Endothelial cell of umbilical vein (primary cell): ENCODE data around the gene NLE1. TPM values are rescaled to one million over a fixed set of nuclear protein-coding genes. Genes with fewer than 3 reads are reported as not detected.
"Not testable (repeated sequence)": the region's sequence is repeated elsewhere in the genome, so short reads cannot be mapped to it uniquely, and the experiment has no call there.

ENCODE experiments used
- BruUV-seq: library from RNA; stranded (reverse); fragments of 400-500 nt; replicated peaks from 2 replicates; lab custom pipeline; 2021; lab: Mats Ljungman, UMichigan
- CTCF ChIA-PET: fragments of 300-600, 350-600 bp; sonication (Branson Sonifier 250); formaldehyde crosslinking; loops from one replicate; lab custom pipeline; 2021; ENCODE audit warnings: antibody characterized with exemption, inconsistent platforms; lab: Charles Lee
- POLR2A ChIA-PET: fragments of 300-600, 350-600 bp; sonication (Branson Sonifier 250); formaldehyde crosslinking; loops from one replicate; lab custom pipeline; 2021; ENCODE audit warnings: antibody characterized with exemption, inconsistent platforms; lab: Charles Lee
- DNase-seq: peaks from one replicate; pipeline ENCODE4 v3.0.0-alpha.2; 2011; ENCODE audit warnings: low read depth, low spot score
- FAIRE-seq: peaks from 2 replicates; lab custom pipeline; 2011; peaks lifted over from hg19 to GRCh38; lab: Jason Lieb, UNC
- H2AFZ ChIP-seq: 2 replicates; pipeline ENCODE4 v1.6.0; 2012; ENCODE audit warnings: low read depth, low read length, control low read depth, inconsistent platforms
- H3K27ac ChIP-seq: 2 replicates; pipeline ENCODE4 v1.5.1; 2011; ENCODE audit warnings: low read depth, mild to moderate bottlenecking, control low read depth, low read length, moderate library complexity; ENCODE audit not compliant: insufficient read depth
- H3K27me3 ChIP-seq, 2 experiments: 2 replicates each; pipeline versions ENCODE4 v1.6.0 to v1.6.1; 2011; ENCODE audit warnings: low read length in 2 of 2, mixed read lengths in 1 of 2; ENCODE audit not compliant: control insufficient read depth in 2 of 2, insufficient read depth in 2 of 2
- H3K36me3 ChIP-seq, 2 experiments: 2 replicates in 1 of 2; 3 replicates in 1 of 2; pipeline ENCODE4 v1.5.1; 2011; ENCODE audit warnings: low read length in 2 of 2, mild to moderate bottlenecking in 1 of 2, moderate library complexity in 1 of 2; ENCODE audit not compliant: control insufficient read depth in 2 of 2, insufficient read depth in 2 of 2; ENCODE audit errors: extremely low read depth in 1 of 2
- H3K4me1 ChIP-seq: 3 replicates; pipeline ENCODE4 v1.5.1; 2011; ENCODE audit warnings: mild to moderate bottlenecking, low read length; ENCODE audit not compliant: control insufficient read depth, insufficient read depth; ENCODE audit errors: extremely low read depth
- H3K4me2 ChIP-seq: 2 replicates; pipeline ENCODE4 v1.6.1; 2011; ENCODE audit warnings: low read length, control low read depth, mixed read lengths; ENCODE audit not compliant: insufficient read depth
- H3K4me3 ChIP-seq, 3 experiments: fragments of 200-600 bp in 1 of 3; sonication (generic), shearing (Covaris generic) in 1 of 3; replicated peaks in 1 of 3; 2 replicates each; pipeline ENCODE4 v1.5.1; 2011 to 2016; ENCODE audit warnings: control low read depth in 3 of 3, low read length in 3 of 3, mild to moderate bottlenecking in 2 of 3, inconsistent platforms in 1 of 3, low read depth in 1 of 3, moderate library complexity in 1 of 3; ENCODE audit not compliant: insufficient read depth in 1 of 3
- H3K79me2 ChIP-seq: 2 replicates; pipeline ENCODE4 v1.6.0; 2012; ENCODE audit warnings: low read length, inconsistent platforms; ENCODE audit not compliant: control insufficient read depth, insufficient read depth
- H3K9ac ChIP-seq: replicated peaks from 2 replicates; pipeline ENCODE3; 2011; ENCODE audit warnings: low read length, control low read depth; ENCODE audit not compliant: insufficient read depth; ENCODE audit errors: extremely low read depth
- H3K9me1 ChIP-seq: replicated peaks from 3 replicates; pipeline ENCODE4 v1.6.0; 2011; ENCODE audit warnings: mild to moderate bottlenecking, low read length; ENCODE audit not compliant: control insufficient read depth, insufficient read depth; ENCODE audit errors: extremely low read depth
- H3K9me3 ChIP-seq: replicated peaks from 2 replicates; pipeline ENCODE4 v1.5.1; 2012; ENCODE audit warnings: low read length, inconsistent platforms; ENCODE audit not compliant: control insufficient read depth, insufficient read depth
- H4K20me1 ChIP-seq: replicated peaks from 2 replicates; pipeline ENCODE3; 2011; ENCODE audit warnings: mild to moderate bottlenecking, low read length; ENCODE audit not compliant: control insufficient read depth, insufficient read depth; ENCODE audit errors: extremely low read depth
- dilution Hi-C: fragments of 300-500 bp; cut with MboI; formaldehyde crosslinking; loops from one replicate; pipeline ENCODE4 v1.15.0; 2019; ENCODE audit warnings: low sequenced_read_pairs; ENCODE audit not compliant: extremely low pct_ligation_motif_present
- intact Hi-C: fragments of 100-400 bp; cut with micrococcal nuclease; formaldehyde crosslinking; loops from one replicate; pipeline ENCODE4 v1.10.0; 2022
- polyA plus RNA-seq, 4 experiments: library from polyadenylated mRNA; depleted of rRNA in 3 of 4; stranded (reverse) in 3 of 4; unstranded in 1 of 4; fragments of >200 nt; gene quantifications; 2 replicates each; pipeline versions ENCODE4 v1.2.1 to v1.2.3, GENCODE V29; 2011 to 2012; ENCODE audit warnings: missing spikeins in 1 of 4
- total RNA-seq: library from RNA; stranded (reverse); gene quantifications from 2 replicates; pipeline ENCODE4 v1.2.3, GENCODE V29; 2021
- TF ChIP-seq, protein P1 (sequence below), 2 donors: IDR thresholded peaks; 1 replicate in 1 of 2; 2 replicates in 1 of 2; pipeline ENCODE4 v1.5.1; 2011; ENCODE audit warnings: low read length in 2 of 2, mild to moderate bottlenecking in 2 of 2, moderate library complexity in 2 of 2, control low read depth in 1 of 2, inconsistent platforms in 1 of 2, low read depth in 1 of 2; ENCODE audit not compliant: insufficient read depth in 1 of 2; ENCODE audit errors: extremely low read depth in 1 of 2

Gene NLE1
- total and polyA plus RNA-seq, 2 donors (not counting 3 experiments of a cell fraction or from before 2014, with no cell fraction given), result 19.1 to 22.8 TPM

DNA sequence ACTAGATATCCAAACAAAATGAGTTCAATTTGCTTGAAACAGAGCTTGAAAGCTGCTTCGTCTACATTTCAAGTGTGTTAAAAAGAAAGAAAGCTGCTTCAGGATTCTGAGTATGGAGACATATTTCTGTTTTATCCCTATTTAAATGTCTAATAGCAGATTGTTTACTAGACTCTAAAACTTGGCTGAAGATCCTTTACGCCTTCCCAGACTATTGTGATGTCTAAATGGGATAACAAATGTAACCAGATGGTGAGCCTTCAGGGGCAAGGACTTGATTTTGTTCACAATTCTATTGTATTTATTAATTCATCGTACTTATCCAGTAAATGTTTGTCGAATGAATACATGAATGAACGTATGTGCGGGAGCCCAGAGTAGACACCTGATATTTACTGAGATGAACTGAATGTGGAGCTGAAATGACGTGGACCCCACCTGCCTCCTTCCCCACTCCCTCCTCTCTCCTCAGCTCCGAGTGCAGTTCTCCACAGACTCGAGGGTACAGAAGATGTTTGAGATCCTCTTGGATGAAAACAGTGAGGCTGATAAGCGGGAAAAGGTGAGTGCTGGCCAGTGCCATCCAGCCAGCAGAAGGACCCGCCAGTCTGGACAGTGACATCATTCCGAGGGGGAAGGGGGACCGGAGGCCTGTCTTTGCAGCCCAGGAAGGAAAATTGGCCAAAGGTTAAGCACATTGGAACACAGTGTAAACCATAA is 10.5 kb upstream of the NLE1 start:
- dilution Hi-C loops, result no loop called here
- Histone ChIP-seq H3K27me3 (peaks cover 4% of the 10 kb centered on the region in 2 experiments), H4K20me1 (no peaks in the 10 kb centered on the region), H3K27ac (no peak overlapping the region), H3K9me3 (no peaks in the 10 kb centered on the region), H3K4me1 (no peaks in the 10 kb centered on the region), H3K4me3 (no peak overlapping the region), H3K9me1 (no peaks in the 10 kb centered on the region), H2AFZ (no peak overlapping the region), H3K79me2 (no peaks in the 10 kb centered on the region), H3K9ac (no peak overlapping the region), H3K4me2 (no peak overlapping the region), H3K36me3 (no peaks in the 10 kb centered on the region)
- intact Hi-C loops, result no loop called here
- CTCF ChIA-PET, result interaction anchor here (1.0 kb wide), 1 partner anchor 387 kb away, joined by 4 read pairs; no protein-coding TSS in a partner anchor
- DNase-seq (no peak), FAIRE-seq (no peak)
- POLR2A ChIA-PET, result no interaction called here
- no TSS peak for BruUV-seq
- TF ChIP-seq, protein P1, sequence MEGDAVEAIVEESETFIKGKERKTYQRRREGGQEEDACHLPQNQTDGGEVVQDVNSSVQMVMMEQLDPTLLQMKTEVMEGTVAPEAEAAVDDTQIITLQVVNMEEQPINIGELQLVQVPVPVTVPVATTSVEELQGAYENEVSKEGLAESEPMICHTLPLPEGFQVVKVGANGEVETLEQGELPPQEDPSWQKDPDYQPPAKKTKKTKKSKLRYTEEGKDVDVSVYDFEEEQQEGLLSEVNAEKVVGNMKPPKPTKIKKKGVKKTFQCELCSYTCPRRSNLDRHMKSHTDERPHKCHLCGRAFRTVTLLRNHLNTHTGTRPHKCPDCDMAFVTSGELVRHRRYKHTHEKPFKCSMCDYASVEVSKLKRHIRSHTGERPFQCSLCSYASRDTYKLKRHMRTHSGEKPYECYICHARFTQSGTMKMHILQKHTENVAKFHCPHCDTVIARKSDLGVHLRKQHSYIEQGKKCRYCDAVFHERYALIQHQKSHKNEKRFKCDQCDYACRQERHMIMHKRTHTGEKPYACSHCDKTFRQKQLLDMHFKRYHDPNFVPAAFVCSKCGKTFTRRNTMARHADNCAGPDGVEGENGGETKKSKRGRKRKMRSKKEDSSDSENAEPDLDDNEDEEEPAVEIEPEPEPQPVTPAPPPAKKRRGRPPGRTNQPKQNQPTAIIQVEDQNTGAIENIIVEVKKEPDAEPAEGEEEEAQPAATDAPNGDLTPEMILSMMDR (IDR thresholded peaks at IDR 0.05; ENCODE audit: extremely low read depth in 1 of 2, insufficient read depth in 1 of 2, low read depth in 1 of 2, low read length in 2 of 2), result no peak

DNA sequence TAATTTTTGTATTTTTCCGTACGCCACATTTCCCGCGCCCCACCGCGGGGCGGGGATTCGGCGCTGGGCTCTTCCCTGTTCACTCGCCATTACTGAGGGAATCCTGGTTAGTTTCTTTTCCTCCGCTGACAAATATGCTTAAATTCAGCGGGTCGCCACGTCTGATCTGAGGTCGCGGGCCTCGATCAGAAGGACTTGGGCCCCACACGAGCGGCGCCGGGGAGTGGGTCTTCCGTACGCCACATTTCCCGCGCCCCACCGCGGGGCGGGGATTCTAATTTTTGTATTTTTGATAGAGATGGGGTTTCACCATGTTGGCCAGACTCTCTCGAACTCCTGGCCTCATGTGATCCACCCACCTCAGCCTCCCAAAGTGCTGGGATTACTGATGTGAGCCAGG is 9.0 kb upstream of the NLE1 start:
- FAIRE-seq, POLR2A ChIA-PET, H3K27me3 ChIP-seq, dilution Hi-C loops, BruUV-seq, H3K79me2 ChIP-seq, H2AFZ ChIP-seq, H3K9me3 ChIP-seq, CTCF ChIA-PET, H3K36me3 ChIP-seq, intact Hi-C loops, H3K27ac ChIP-seq, DNase-seq, H3K4me2 ChIP-seq, H3K9me1 ChIP-seq, H3K9ac ChIP-seq, H3K4me1 ChIP-seq, H3K4me3 ChIP-seq, H4K20me1 ChIP-seq: not testable (repeated sequence)
